Measurements from ENCODE around the gene FLNB. TPM values are rescaled to one million over a fixed set of nuclear protein-coding genes. Genes with fewer than 3 reads are reported as not detected.
A peak's percentile ranks its signal among the peaks of the same experiment; 100 is the strongest.

The FLNB gene
- total and polyA plus RNA-seq, 12 donors = 84.6 to 278 (median 131) TPM

DNA sequence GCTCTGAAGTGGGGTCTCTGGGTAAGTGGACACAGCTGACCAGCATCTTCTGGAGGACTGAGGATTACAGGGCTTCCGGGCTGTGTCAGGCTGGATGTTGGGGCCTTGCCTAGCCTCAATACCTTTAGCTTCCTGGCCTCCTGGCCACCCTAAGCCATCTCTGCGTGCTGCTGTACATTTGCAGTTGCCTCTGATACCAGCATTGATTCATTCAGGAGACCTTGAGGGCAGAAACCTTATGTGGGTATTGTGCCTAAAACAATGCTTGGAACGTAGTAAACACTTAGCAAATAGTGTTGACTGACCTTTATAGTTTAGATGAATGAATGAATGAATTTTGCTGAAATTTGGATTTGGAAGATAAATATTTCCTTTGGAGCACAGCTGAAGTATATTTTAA, 97.0 kb downstream of the FLNB start:
- peak overlapping the region in 1 of 5 donors; percentile 35 for H3K27ac ChIP-seq
- intact Hi-C loops (cut with DNase I) = loop anchor here in 1 of 2 donors (10.0 kb wide), 1 partner anchor 90 kb away; no protein-coding TSS in a partner anchor
- H3K4me3 ChIP-seq = no peak overlapping the region
- DNase-seq = no peak
- no peak for TF ChIP-seq POLR2A (IDR thresholded peaks at IDR 0.05)
- TF ChIP-seq, protein P1, sequence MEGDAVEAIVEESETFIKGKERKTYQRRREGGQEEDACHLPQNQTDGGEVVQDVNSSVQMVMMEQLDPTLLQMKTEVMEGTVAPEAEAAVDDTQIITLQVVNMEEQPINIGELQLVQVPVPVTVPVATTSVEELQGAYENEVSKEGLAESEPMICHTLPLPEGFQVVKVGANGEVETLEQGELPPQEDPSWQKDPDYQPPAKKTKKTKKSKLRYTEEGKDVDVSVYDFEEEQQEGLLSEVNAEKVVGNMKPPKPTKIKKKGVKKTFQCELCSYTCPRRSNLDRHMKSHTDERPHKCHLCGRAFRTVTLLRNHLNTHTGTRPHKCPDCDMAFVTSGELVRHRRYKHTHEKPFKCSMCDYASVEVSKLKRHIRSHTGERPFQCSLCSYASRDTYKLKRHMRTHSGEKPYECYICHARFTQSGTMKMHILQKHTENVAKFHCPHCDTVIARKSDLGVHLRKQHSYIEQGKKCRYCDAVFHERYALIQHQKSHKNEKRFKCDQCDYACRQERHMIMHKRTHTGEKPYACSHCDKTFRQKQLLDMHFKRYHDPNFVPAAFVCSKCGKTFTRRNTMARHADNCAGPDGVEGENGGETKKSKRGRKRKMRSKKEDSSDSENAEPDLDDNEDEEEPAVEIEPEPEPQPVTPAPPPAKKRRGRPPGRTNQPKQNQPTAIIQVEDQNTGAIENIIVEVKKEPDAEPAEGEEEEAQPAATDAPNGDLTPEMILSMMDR (IDR thresholded peaks at IDR 0.05) = no peak
- WGBS, 4 donors = 82 to 90% (median 86%) methylated on average over 2 to 3 of the region's 3 CpGs
- H3K36me3 ChIP-seq (replicated peaks in 1 of 2) = peaks cover 0 to 17% of the 10 kb centered on the region in 2 donors
- peaks cover 11 to 29% of the 10 kb centered on the region in 2 donors for H3K4me1 ChIP-seq (replicated peaks in 1 of 2)
- no peaks in the 10 kb centered on the region for H3K9me3 ChIP-seq (replicated peaks in 1 of 3)
- H3K27me3 ChIP-seq = no peaks in the 10 kb centered on the region

DNA sequence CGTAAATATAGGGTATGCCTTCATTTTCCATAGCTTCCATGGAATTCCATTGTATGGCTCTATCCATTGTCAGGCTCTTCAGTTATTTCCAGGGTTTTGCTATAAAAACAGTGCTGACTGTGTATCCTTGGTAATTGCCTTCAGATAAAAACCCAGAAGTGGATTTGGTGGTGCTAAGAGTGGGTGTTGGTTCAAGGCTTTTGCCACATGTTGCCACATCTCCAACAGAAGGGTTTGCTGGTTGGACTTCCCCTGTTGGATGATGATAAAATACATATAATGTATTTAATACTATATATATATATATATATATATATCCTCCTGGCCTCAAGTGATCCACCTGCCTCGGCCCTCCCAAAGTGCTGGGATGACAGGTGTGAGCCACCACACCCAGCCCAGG, 97.8 kb downstream of the FLNB start:
- intact Hi-C loops (cut with DNase I) = loop anchor here in 1 of 2 donors (10.0 kb wide), 1 partner anchor 91 kb away; no protein-coding TSS in a partner anchor
- Histone ChIP-seq H3K36me3 (replicated peaks in 1 of 2) (peaks cover 0 to 24% of the 10 kb centered on the region in 2 donors), H3K4me3 (no peak overlapping the region), H3K4me1 (replicated peaks in 1 of 2) (peaks cover 11 to 29% of the 10 kb centered on the region in 2 donors), H3K9me3 (replicated peaks in 1 of 3) (no peaks in the 10 kb centered on the region), H3K27ac (no peak overlapping the region), H3K27me3 (no peaks in the 10 kb centered on the region)
- no peak for DNase-seq
- 92 to 100% (median 97%) methylated on average over 2 of the region's 2 CpGs for WGBS, 4 donors
- no peak for TF ChIP-seq POLR2A (IDR thresholded peaks at IDR 0.05)
- TF ChIP-seq, protein P1 (IDR thresholded peaks at IDR 0.05) = no peak

DNA sequence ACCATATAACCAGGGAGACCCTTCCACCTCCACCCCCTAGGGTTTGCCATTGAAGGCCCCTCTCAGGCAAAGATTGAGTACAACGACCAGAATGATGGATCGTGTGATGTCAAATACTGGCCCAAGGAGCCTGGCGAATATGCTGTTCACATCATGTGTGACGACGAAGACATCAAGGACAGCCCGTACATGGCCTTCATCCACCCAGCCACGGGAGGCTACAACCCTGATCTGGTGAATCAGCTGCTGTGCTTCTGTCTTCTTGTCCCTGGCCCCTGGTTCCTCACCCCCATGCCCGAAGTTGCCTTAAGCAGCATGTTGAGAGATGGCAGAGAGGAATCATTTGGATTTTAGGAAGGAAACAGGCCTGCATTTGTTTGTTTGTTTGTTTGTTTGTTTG, 98.4 kb downstream of the FLNB start:
- peaks cover 11 to 25% of the 10 kb centered on the region in 2 donors for H3K4me1 ChIP-seq (replicated peaks in 1 of 2)
- H3K27ac ChIP-seq = peak overlapping the region in 2 of 5 donors; percentile 33
- TF ChIP-seq POLR2A (IDR thresholded peaks at IDR 0.05) = no peak
- TF ChIP-seq, protein P1 (IDR thresholded peaks at IDR 0.05) = no peak
- intact Hi-C loops (cut with DNase I) = loop anchor here in 1 of 2 donors (10.0 kb wide), 1 partner anchor 92 kb away; no protein-coding TSS in a partner anchor
- WGBS, 4 donors = 27 to 57% (median 50%) methylated on average over 6 to 8 of the region's 8 CpGs
- DNase-seq = peak; percentile 62 to 79 (median 65)
- no peaks in the 10 kb centered on the region for H3K27me3 ChIP-seq
- peaks cover 0 to 28% of the 10 kb centered on the region in 2 donors for H3K36me3 ChIP-seq (replicated peaks in 1 of 2)
- H3K4me3 ChIP-seq = no peak overlapping the region
- no peaks in the 10 kb centered on the region for H3K9me3 ChIP-seq (replicated peaks in 1 of 3)

DNA sequence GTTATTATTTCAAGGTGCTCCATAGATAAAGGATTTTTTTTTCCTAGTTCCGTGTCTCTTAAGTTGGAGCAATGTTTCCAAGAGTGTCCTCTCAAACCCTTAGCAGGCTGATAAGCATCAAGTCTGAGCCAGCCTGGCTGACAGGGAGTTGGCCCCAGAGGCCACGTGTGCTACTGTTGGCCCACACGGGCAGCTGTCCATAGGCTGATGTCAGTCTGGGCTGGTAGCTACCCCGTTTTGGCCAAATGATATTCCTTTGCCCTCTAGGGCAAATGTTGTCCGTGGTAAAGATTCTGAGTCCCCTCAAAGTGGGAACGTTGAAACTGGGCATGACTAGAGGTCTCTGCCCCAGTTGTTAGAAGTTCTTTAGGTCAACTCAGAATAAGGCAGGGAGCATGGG, 99.4 kb downstream of the FLNB start:
- peaks cover 0 to 38% of the 10 kb centered on the region in 2 donors for H3K36me3 ChIP-seq (replicated peaks in 1 of 2)
- intact Hi-C loops (cut with DNase I) = loop anchor here in 1 of 2 donors (10.0 kb wide), 1 partner anchor 93 kb away; no protein-coding TSS in a partner anchor

More for the DNA sequence above, 99.4 kb downstream of the FLNB start:
- 71 to 90% (median 81%) methylated on average over 6 of the region's 6 CpGs for WGBS, 4 donors
- H3K4me3 ChIP-seq = no peak overlapping the region
- H3K27ac ChIP-seq = no peak overlapping the region
- H3K27me3 ChIP-seq = no peaks in the 10 kb centered on the region
- peak in 4 of 7 donors; percentile 32 to 61 (median 54) for DNase-seq
- TF ChIP-seq, protein P1 (IDR thresholded peaks at IDR 0.05) = no peak
- H3K4me1 ChIP-seq (replicated peaks in 1 of 2) = peaks cover 11 to 16% of the 10 kb centered on the region in 2 donors
- no peaks in the 10 kb centered on the region for H3K9me3 ChIP-seq (replicated peaks in 1 of 3)

All from adrenal gland (tissue), 12 donors.